ENCODE data around the gene OR9G1.
"Not testable (repeated sequence)": the region's sequence is repeated elsewhere in the genome, so short reads cannot be mapped to it uniquely, and the experiment has no call there.

The OR9G1 gene

GRCh38 chr11:56698795-56699194 lies at the start of gene OR9G1:
OR9G1 (plus strand) TSS chr11:56699095; CDS start chr11:56700388, 1,293 bp downstream.
- H3K36me3 ChIP-seq: no peaks in the 10 kb centered on the region
- TF ChIP-seq Cebpa-rat (IDR thresholded peaks at IDR 0.05): no peak
- H3K9me3 ChIP-seq (replicated peaks in 1 of 11): no peaks in the 10 kb centered on the region
- H3K4me1 ChIP-seq: no peaks in the 10 kb centered on the region
- H3K9ac ChIP-seq: no peak within 1 kb of the TSS
- no peak within 1 kb of the TSS for H3K4me2 ChIP-seq
- no peak within 1 kb of the TSS for H3K4me3 ChIP-seq
- no peaks in the 10 kb centered on the region for H4K20me1 ChIP-seq
- no peaks in the 10 kb centered on the region for H3K27me3 ChIP-seq
- H3K27ac ChIP-seq: no peak within 1 kb of the TSS

- Histone ChIP-seq H3K27ac (no peak overlapping the region), H3K9ac (no peak overlapping the region), H3K9me3 (replicated peaks in 1 of 11) (no peaks in the 10 kb centered on the region), H3K4me1 (no peaks in the 10 kb centered on the region), H3K36me3 (no peaks in the 10 kb centered on the region), H3K4me2 (no peak overlapping the region), H3K4me3 (no peak overlapping the region), H3K27me3 (no peaks in the 10 kb centered on the region), H4K20me1 (no peaks in the 10 kb centered on the region)
- no peak for TF ChIP-seq Cebpa-rat (IDR thresholded peaks at IDR 0.05)
Measured at GRCh38 chr11:56659755-56660154, 39.1 kb upstream of the OR9G1 start.

- Histone ChIP-seq H4K20me1 (no peaks in the 10 kb centered on the region), H3K4me3 (no peak within 1 kb of the TSS), H3K36me3 (no peaks in the 10 kb centered on the region), H3K9me3 (replicated peaks in 1 of 11) (no peaks in the 10 kb centered on the region), H3K27me3 (no peaks in the 10 kb centered on the region), H3K4me1 (no peaks in the 10 kb centered on the region), H3K9ac (no peak within 1 kb of the TSS), H3K4me2 (no peak within 1 kb of the TSS), H3K27ac (no peak within 1 kb of the TSS)
- TF ChIP-seq Cebpa-rat (IDR thresholded peaks at IDR 0.05): no peak
Measured at GRCh38 chr11:56663386-56663785, 35.5 kb upstream of the OR9G1 start, which contains the start of gene OR5AR1. OR5AR1 (plus strand) TSS chr11:56663686; CDS start chr11:56663686, 0 bp downstream.

GRCh38 chr11:56670984-56671383 lies 27.9 kb upstream of the OR9G1 start:
- no peaks in the 10 kb centered on the region for H3K36me3 ChIP-seq

GRCh38 chr11:56688554-56689100 lies 10.3 kb upstream of the OR9G1 start:
- no peak overlapping the region for H3K4me3 ChIP-seq
- no peak overlapping the region for H3K9ac ChIP-seq
- no peaks in the 10 kb centered on the region for H3K36me3 ChIP-seq
- TF ChIP-seq Cebpa-rat (IDR thresholded peaks at IDR 0.05): no peak
- H3K4me2 ChIP-seq: no peak overlapping the region
- H3K9me3 ChIP-seq (replicated peaks in 1 of 11): no peaks in the 10 kb centered on the region
- no peak overlapping the region for H3K27ac ChIP-seq
- no peaks in the 10 kb centered on the region for H3K27me3 ChIP-seq
- no peaks in the 10 kb centered on the region for H4K20me1 ChIP-seq
- H3K4me1 ChIP-seq: no peaks in the 10 kb centered on the region

More at GRCh38 chr11:56670984-56671383, 27.9 kb upstream of the OR9G1 start:
- no peaks in the 10 kb centered on the region for H3K27me3 ChIP-seq
- no peak for TF ChIP-seq Cebpa-rat (IDR thresholded peaks at IDR 0.05)
- no peaks in the 10 kb centered on the region for H3K9me3 ChIP-seq (replicated peaks in 1 of 11)
- H3K9ac ChIP-seq: no peak overlapping the region
- no peak overlapping the region for H3K4me3 ChIP-seq
- H3K4me2 ChIP-seq: no peak overlapping the region
- H3K4me1 ChIP-seq: no peaks in the 10 kb centered on the region
- no peak overlapping the region for H3K27ac ChIP-seq
- no peaks in the 10 kb centered on the region for H4K20me1 ChIP-seq

GRCh38 chr11:56691179-56691578 lies 7.7 kb upstream of the OR9G1 start:
- H3K9me3 ChIP-seq (replicated peaks in 1 of 11); H3K27me3 ChIP-seq; H3K9ac ChIP-seq; H3K36me3 ChIP-seq; H3K4me2 ChIP-seq; H3K4me1 ChIP-seq; H3K27ac ChIP-seq; H4K20me1 ChIP-seq; H3K4me3 ChIP-seq: not testable (repeated sequence)

GRCh38 chr11:56693428-56693827 lies 5.5 kb upstream of the OR9G1 start:
- no peaks in the 10 kb centered on the region for H4K20me1 ChIP-seq
- no peaks in the 10 kb centered on the region for H3K27me3 ChIP-seq
- H3K4me3 ChIP-seq: no peak overlapping the region
- no peaks in the 10 kb centered on the region for H3K9me3 ChIP-seq (replicated peaks in 1 of 11)
- H3K9ac ChIP-seq: no peak overlapping the region
- TF ChIP-seq Cebpa-rat (IDR thresholded peaks at IDR 0.05): no peak
- no peak overlapping the region for H3K27ac ChIP-seq
- no peak overlapping the region for H3K4me2 ChIP-seq
- no peaks in the 10 kb centered on the region for H3K4me1 ChIP-seq
- no peaks in the 10 kb centered on the region for H3K36me3 ChIP-seq

GRCh38 chr11:56700242-56700913 lies 1.5 kb downstream of the OR9G1 start:
- no peaks in the 10 kb centered on the region for H3K36me3 ChIP-seq
- 0 out of 22 replicates have a peak overlapping the region, but pooled peaks of 1 of the 11 experiments have one; percentile 2 for H3K4me2 ChIP-seq

GRCh38 chr11:56700914-56701485 lies 2.1 kb downstream of the OR9G1 start:
- Histone ChIP-seq H3K4me2 (no peak overlapping the region), H3K9ac (no peak overlapping the region), H3K4me1 (peaks cover 0 to 20% (median 18%) of the 10 kb centered on the region in 10 experiments; a peak in 16 of 20 replicates), H3K9me3 (replicated peaks in 1 of 11) (no peaks in the 10 kb centered on the region), H3K4me3 (no peak overlapping the region), H3K27ac (no peak overlapping the region), H3K27me3 (no peaks in the 10 kb centered on the region), H3K36me3 (no peaks in the 10 kb centered on the region), H4K20me1 (no peaks in the 10 kb centered on the region)
- no peak for TF ChIP-seq Cebpa-rat (IDR thresholded peaks at IDR 0.05)

More at GRCh38 chr11:56700242-56700913, 1.5 kb downstream of the OR9G1 start:
- H3K27ac ChIP-seq: no peak overlapping the region
- peaks cover 0 to 14% (median 12%) of the 10 kb centered on the region in 10 experiments; a peak in 16 of 20 replicates for H3K4me1 ChIP-seq
- TF ChIP-seq Cebpa-rat (IDR thresholded peaks at IDR 0.05): no peak
- no peak overlapping the region for H3K9ac ChIP-seq
- H3K9me3 ChIP-seq (replicated peaks in 1 of 11): no peaks in the 10 kb centered on the region
- H4K20me1 ChIP-seq: no peaks in the 10 kb centered on the region
- H3K4me3 ChIP-seq: no peak overlapping the region
- no peaks in the 10 kb centered on the region for H3K27me3 ChIP-seq
